Measurements from ENCODE around the gene CEBPA. TPM values are rescaled to one million over a fixed set of nuclear protein-coding genes. Genes with fewer than 3 reads are reported as not detected.

CEBPA gene
- total and polyA plus RNA-seq, 10 of the 15 experiments (the other 5 are each of a cell fraction or from before 2014, with no cell fraction given), result 0.04 to 0.36 (median 0.13) TPM; not detected in 4

DNA sequence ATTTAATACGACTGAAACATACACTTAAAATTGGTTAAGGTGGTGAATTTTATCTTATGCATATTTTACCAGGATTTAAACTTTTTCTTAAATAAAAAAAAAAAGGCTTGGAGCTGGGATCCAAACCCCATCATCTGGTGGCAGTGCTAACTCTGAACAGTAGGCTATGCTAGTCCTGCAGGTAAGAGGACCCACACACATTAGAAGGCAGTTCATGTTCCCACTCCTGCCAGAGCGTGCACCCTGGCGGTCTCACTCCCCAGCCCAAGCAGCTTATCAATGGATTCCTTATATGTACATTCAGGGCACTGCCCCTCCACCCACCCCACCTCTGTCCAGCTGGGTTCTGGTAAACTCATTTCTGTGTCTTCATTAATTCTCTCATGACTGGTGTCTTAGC lies 31.3 kb upstream of the CEBPA start:
- intact Hi-C loops (cut with micrococcal nuclease; ENCODE audit: unreplicated experiment), result no loop called here
- ChIA-PET POLR2A (no interaction called here), RAD21 (ENCODE audit: unreplicated experiment) (no interaction called here), CTCF (interaction anchor here (1.1 kb wide), 1 partner anchor 73 kb away, joined by 3 read pairs; no protein-coding TSS in a partner anchor), SMC1A (ENCODE audit: uncharacterized antibody, unreplicated experiment) (no interaction called here)
- Histone ChIP-seq H3K36me3 (ENCODE audit: control insufficient read depth in 2 of 2, insufficient read depth in 2 of 2, low read length in 1 of 2) (no peaks in the 10 kb centered on the region; a peak in 1 of 4 replicates), H2AFZ (ENCODE audit: control insufficient read depth, low read depth, low read length) (no peak overlapping the region), H3K4me2 (ENCODE audit: control insufficient read depth, insufficient read depth) (no peak overlapping the region), H3K4me3 (no peak overlapping the region), H3K27me3 (replicated peaks in 1 of 2; ENCODE audit: control insufficient read depth in 2 of 2, insufficient read depth in 2 of 2, low read length in 1 of 2) (no peaks in the 10 kb centered on the region; a peak in 1 of 4 replicates), H3K9me3 (replicated peaks; ENCODE audit: control insufficient read depth, insufficient read depth, low read length) (no peaks in the 10 kb centered on the region), H3K79me2 (ENCODE audit: control insufficient read depth, insufficient read depth, low read length) (no peaks in the 10 kb centered on the region), H4K20me1 (ENCODE audit: control insufficient read depth, insufficient read depth) (no peaks in the 10 kb centered on the region), H3K4me1 (ENCODE audit: control insufficient read depth, insufficient read depth, low read length) (no peaks in the 10 kb centered on the region), H3K9ac (ENCODE audit: control insufficient read depth, insufficient read depth, low read length) (no peak overlapping the region), H3K27ac (ENCODE audit: control insufficient read depth, insufficient read depth) (no peak overlapping the region)
- 61% methylated on average over 3 of the region's 3 CpGs for WGBS (ENCODE audit: insufficient coverage, insufficient replicate concordance, low lambda C conversion rate, missing lambda C conversion rate)
- TF ChIP-seq, protein P1, sequence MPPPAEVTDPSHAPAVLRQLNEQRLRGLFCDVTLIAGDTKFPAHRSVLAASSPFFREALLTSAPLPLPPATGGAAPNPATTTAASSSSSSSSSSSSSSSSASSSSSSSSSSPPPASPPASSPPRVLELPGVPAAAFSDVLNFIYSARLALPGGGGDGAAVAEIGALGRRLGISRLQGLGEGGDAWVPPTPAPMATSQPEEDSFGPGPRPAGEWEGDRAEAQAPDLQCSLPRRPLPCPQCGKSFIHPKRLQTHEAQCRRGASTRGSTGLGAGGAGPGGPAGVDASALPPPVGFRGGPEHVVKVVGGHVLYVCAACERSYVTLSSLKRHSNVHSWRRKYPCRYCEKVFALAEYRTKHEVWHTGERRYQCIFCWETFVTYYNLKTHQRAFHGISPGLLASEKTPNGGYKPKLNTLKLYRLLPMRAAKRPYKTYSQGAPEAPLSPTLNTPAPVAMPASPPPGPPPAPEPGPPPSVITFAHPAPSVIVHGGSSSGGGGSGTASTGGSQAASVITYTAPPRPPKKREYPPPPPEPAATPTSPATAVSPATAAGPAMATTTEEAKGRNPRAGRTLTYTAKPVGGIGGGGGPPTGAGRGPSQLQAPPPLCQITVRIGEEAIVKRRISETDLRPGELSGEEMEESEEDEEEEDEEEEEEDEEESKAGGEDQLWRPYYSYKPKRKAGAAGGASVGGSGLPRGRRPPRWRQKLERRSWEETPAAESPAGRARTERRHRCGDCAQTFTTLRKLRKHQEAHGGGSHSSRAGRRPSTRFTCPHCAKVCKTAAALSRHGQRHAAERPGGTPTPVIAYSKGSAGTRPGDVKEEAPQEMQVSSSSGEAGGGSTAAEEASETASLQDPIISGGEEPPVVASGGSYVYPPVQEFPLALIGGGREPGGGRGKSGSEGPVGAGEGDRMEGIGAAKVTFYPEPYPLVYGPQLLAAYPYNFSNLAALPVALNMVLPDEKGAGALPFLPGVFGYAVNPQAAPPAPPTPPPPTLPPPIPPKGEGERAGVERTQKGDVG (CRISPR knock-in tag; IDR thresholded peaks at IDR 0.05), result no peak
- no peak for TF ChIP-seq SMARCA5 (IDR thresholded peaks at IDR 0.05)
- no peak for TF ChIP-seq CREM (IDR thresholded peaks at IDR 0.05; ENCODE audit: low read depth)
- TF ChIP-seq EED (IDR thresholded peaks at IDR 0.05; ENCODE audit: low read depth), result no peak
- TF ChIP-seq, protein P2, sequence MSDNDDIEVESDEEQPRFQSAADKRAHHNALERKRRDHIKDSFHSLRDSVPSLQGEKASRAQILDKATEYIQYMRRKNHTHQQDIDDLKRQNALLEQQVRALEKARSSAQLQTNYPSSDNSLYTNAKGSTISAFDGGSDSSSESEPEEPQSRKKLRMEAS (IDR thresholded peaks at IDR 0.05; ENCODE audit: low read depth, low read length), result no peak
- TF ChIP-seq SRF (IDR thresholded peaks at IDR 0.05; ENCODE audit: low read depth in 2 of 2, low read length in 2 of 2), result no peak
- TF ChIP-seq, protein P3, sequence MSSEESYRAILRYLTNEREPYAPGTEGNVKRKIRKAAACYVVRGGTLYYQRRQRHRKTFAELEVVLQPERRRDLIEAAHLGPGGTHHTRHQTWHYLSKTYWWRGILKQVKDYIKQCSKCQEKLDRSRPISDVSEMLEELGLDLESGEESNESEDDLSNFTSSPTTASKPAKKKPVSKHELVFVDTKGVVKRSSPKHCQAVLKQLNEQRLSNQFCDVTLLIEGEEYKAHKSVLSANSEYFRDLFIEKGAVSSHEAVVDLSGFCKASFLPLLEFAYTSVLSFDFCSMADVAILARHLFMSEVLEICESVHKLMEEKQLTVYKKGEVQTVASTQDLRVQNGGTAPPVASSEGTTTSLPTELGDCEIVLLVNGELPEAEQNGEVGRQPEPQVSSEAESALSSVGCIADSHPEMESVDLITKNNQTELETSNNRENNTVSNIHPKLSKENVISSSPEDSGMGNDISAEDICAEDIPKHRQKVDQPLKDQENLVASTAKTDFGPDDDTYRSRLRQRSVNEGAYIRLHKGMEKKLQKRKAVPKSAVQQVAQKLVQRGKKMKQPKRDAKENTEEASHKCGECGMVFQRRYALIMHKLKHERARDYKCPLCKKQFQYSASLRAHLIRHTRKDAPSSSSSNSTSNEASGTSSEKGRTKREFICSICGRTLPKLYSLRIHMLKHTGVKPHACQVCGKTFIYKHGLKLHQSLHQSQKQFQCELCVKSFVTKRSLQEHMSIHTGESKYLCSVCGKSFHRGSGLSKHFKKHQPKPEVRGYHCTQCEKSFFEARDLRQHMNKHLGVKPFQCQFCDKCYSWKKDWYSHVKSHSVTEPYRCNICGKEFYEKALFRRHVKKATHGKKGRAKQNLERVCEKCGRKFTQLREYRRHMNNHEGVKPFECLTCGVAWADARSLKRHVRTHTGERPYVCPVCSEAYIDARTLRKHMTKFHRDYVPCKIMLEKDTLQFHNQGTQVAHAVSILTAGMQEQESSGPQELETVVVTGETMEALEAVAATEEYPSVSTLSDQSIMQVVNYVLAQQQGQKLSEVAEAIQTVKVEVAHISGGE (CRISPR knock-in tag; IDR thresholded peaks at IDR 0.05), result no peak
- no peak for TF ChIP-seq WRNIP1 (IDR thresholded peaks at IDR 0.05; ENCODE audit: borderline replicate concordance, low read depth, low read length)
- TF ChIP-seq SREBF1 (IDR thresholded peaks at IDR 0.05; ENCODE audit: low read length), result no peak
- no peak for TF ChIP-seq NFYA (IDR thresholded peaks at IDR 0.05; ENCODE audit: borderline replicate concordance, low read depth, low read length)
- TF ChIP-seq KDM1A (IDR thresholded peaks at IDR 0.05; ENCODE audit: borderline replicate concordance), result no peak
- TF ChIP-seq, protein P4, sequence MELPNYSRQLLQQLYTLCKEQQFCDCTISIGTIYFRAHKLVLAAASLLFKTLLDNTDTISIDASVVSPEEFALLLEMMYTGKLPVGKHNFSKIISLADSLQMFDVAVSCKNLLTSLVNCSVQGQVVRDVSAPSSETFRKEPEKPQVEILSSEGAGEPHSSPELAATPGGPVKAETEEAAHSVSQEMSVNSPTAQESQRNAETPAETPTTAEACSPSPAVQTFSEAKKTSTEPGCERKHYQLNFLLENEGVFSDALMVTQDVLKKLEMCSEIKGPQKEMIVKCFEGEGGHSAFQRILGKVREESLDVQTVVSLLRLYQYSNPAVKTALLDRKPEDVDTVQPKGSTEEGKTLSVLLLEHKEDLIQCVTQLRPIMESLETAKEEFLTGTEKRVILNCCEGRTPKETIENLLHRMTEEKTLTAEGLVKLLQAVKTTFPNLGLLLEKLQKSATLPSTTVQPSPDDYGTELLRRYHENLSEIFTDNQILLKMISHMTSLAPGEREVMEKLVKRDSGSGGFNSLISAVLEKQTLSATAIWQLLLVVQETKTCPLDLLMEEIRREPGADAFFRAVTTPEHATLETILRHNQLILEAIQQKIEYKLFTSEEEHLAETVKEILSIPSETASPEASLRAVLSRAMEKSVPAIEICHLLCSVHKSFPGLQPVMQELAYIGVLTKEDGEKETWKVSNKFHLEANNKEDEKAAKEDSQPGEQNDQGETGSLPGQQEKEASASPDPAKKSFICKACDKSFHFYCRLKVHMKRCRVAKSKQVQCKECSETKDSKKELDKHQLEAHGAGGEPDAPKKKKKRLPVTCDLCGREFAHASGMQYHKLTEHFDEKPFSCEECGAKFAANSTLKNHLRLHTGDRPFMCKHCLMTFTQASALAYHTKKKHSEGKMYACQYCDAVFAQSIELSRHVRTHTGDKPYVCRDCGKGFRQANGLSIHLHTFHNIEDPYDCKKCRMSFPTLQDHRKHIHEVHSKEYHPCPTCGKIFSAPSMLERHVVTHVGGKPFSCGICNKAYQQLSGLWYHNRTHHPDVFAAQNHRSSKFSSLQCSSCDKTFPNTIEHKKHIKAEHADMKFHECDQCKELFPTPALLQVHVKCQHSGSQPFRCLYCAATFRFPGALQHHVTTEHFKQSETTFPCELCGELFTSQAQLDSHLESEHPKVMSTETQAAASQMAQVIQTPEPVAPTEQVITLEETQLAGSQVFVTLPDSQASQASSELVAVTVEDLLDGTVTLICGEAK (IDR thresholded peaks at IDR 0.05; ENCODE audit: borderline replicate concordance), result no peak
- TF ChIP-seq LARP7 (IDR thresholded peaks at IDR 0.05), result no peak
- no peak for TF ChIP-seq RAD51 (IDR thresholded peaks at IDR 0.05)
- ATAC-seq, result no peak
- BruUV-seq (replicated peaks), result no TSS peak
- in situ Hi-C loops (cut with MboI), result no loop called here
- no peak for DNase-seq (ENCODE audit: low read depth, low spot score)
- no peak for FAIRE-seq

Measured in GM12878 (cell line).